Upper lobe of left lung (tissue), 6 donors: Measurements from ENCODE around the gene TMEM132D. TPM values are rescaled to one million over a fixed set of nuclear protein-coding genes. Genes with fewer than 3 reads are reported as not detected.
"Not testable (repeated sequence)": the region's sequence is repeated elsewhere in the genome, so short reads cannot be mapped to it uniquely, and the experiment has no call there.

ENCODE experiments used
- ATAC-seq, 2 donors: fragments of 200-7000 bp; cut with Tn5 transposase; one replicate each; pipeline ENCODE4 v1.9.1; 2022; ENCODE audit warnings: mild to moderate bottlenecking in 2 of 2, moderate library complexity in 2 of 2; ENCODE audit not compliant: low FRiP score in 2 of 2
- DNase-seq, 2 donors: peaks; one replicate each; pipeline ENCODE4 v3.0.0-alpha.2; 2019 to 2020
- H3K27ac ChIP-seq, 4 donors: fragments of 200-600 bp; sonication (generic); one replicate each; pipeline ENCODE4 v1.5.1; 2016 to 2019
- H3K27me3 ChIP-seq, 4 donors: fragments of 200-600 bp; sonication (generic); one replicate each; pipeline ENCODE4 v1.5.1; 2017 to 2019
- H3K36me3 ChIP-seq, 4 donors: fragments of 200-600 bp; sonication (generic); one replicate each; pipeline ENCODE4 v1.5.1; 2016 to 2019
- H3K4me1 ChIP-seq, 4 donors: fragments of 200-600 bp; sonication (generic); one replicate each; pipeline ENCODE4 v1.5.1; 2018 to 2019
- H3K4me3 ChIP-seq, 4 donors: fragments of 200-600 bp; sonication (generic); one replicate each; pipeline ENCODE4 v1.5.1; 2017 to 2019; ENCODE audit warnings: mild to moderate bottlenecking in 2 of 4, moderate library complexity in 1 of 4
- H3K9me3 ChIP-seq, 4 donors: fragments of 200-600 bp; sonication (generic); one replicate each; pipeline ENCODE4 v1.5.1; 2018 to 2019
- EP300 ChIP-seq, 4 donors: sonication (generic); formaldehyde crosslinking; IDR thresholded peaks; one replicate each; pipeline ENCODE4 v1.5.1; 2017; ENCODE audit warnings: antibody characterized with exemption in 4 of 4, control low read depth in 2 of 4
- POLR2A ChIP-seq, 4 donors: fragments of 450-650 bp; IDR thresholded peaks; one replicate each; pipeline ENCODE4 v1.5.1; 2016 to 2017; ENCODE audit warnings: antibody characterized with exemption in 4 of 4, mild to moderate bottlenecking in 2 of 4
- POLR2AphosphoS5 ChIP-seq, 2 donors: sonication (generic); formaldehyde crosslinking; IDR thresholded peaks; one replicate each; pipeline ENCODE4 v1.5.1; 2017; ENCODE audit warnings: antibody characterized with exemption in 2 of 2
- WGBS, 2 donors: methylation state at CpG; one replicate each; pipeline ENCODE4 v1.1.5; 2017 to 2018; 5-methylcytosine and 5-hydroxymethylcytosine counted together
- total RNA-seq, 6 donors: library from RNA; depleted of rRNA in 4 of 6; stranded (reverse); fragments of >200 nt in 4 of 6; gene quantifications; one replicate each; pipeline versions ENCODE4 v1.1.0 to v1.2.1, GENCODE V29; 2016 to 2021
- TF ChIP-seq, protein P1 (sequence below), 6 experiments: fragments of 450-650 bp in 4 of 6; fragments of 200-600 bp in 2 of 6; sonication (generic) in 2 of 6; IDR thresholded peaks; one replicate each; pipeline ENCODE4 v1.5.1; 2016 to 2019; ENCODE audit warnings: antibody characterized with exemption in 6 of 6
- donor health status: DM: no; HTN: no; CAD: no; lungs with moderate emphysema.
- donor health status: DM: no; HTN: yes; CAD: no; lungs with severe emphysema.

The TMEM132D gene
- total RNA-seq, 6 donors from 2014 or later = 0.30 to 1.0 (median 0.79) TPM; not detected in 1

DNA sequence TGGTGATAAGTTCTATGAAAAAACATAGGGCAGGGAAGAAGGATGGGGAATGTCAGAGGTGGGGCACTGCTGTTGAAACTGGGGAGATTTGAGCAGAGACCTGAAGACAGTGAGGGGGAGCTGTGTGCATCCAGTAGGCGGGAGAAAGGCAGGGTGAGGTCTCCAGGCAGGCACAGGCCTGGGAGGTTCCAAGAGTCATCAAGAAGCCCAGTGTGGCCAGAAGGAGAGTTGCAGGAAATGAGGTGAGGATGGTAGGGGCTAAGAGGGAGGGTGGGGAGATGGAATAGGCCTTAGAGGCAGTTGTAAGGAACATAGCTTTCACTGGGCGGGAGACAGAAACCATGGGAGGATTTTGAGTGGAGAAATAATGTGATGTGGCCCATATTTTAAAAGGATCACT is 708.7 kb downstream of the TMEM132D start:
- whole genome bisulfite sequencing, 2 donors = 84 to 88% methylated on average over 2 of the region's 2 CpGs
- no peaks in the 10 kb centered on the region for H3K36me3 ChIP-seq
- H3K27me3 ChIP-seq = no peaks in the 10 kb centered on the region
- H3K4me3 ChIP-seq = no peak overlapping the region
- no peak overlapping the region for H3K27ac ChIP-seq
- TF ChIP-seq, protein P1, sequence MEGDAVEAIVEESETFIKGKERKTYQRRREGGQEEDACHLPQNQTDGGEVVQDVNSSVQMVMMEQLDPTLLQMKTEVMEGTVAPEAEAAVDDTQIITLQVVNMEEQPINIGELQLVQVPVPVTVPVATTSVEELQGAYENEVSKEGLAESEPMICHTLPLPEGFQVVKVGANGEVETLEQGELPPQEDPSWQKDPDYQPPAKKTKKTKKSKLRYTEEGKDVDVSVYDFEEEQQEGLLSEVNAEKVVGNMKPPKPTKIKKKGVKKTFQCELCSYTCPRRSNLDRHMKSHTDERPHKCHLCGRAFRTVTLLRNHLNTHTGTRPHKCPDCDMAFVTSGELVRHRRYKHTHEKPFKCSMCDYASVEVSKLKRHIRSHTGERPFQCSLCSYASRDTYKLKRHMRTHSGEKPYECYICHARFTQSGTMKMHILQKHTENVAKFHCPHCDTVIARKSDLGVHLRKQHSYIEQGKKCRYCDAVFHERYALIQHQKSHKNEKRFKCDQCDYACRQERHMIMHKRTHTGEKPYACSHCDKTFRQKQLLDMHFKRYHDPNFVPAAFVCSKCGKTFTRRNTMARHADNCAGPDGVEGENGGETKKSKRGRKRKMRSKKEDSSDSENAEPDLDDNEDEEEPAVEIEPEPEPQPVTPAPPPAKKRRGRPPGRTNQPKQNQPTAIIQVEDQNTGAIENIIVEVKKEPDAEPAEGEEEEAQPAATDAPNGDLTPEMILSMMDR (IDR thresholded peaks at IDR 0.05) = no peak
- H3K4me1 ChIP-seq = no peaks in the 10 kb centered on the region
- peaks cover 0 to 10% (median 3%) of the 10 kb centered on the region in 4 donors for H3K9me3 ChIP-seq
- ATAC-seq = no peak
- no peak for DNase-seq

DNA sequence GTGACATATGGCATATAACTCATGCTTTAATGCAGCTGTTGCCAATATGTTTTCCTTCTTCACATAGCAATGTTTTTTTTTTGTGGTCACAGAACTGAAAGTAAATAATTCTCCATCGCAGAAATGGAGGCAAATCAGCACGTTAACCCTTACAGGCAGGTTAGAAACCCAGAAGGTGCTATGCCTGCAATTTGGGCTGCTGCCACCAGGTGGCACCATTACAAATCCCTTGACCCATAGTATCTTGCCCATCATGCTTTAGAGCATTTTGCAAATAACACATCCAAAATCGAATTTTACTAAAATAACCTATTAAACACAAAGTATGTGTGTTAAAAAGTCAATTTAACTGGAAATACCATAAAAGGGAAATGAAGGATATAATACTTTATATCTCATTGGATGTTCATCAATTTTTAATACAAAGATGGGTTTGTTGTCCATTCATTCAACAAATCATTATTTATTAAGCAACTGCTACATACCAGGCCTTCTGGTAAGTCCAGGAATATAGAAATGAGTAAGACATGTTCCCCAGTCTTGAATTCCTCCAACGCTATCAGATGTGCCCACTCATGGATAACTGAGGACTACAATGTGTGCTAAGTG is 710.5 kb downstream of the TMEM132D start:
- Histone ChIP-seq H3K4me1 (no peaks in the 10 kb centered on the region), H3K9me3 (peaks cover 0 to 10% (median 3%) of the 10 kb centered on the region in 4 donors), H3K36me3 (no peaks in the 10 kb centered on the region), H3K27me3 (no peaks in the 10 kb centered on the region), H3K4me3 (no peak overlapping the region), H3K27ac (no peak overlapping the region)
- ATAC-seq (no peak), DNase-seq (no peak)
- TF ChIP-seq POLR2AphosphoS5 (IDR thresholded peaks at IDR 0.05) = no peak
- TF ChIP-seq, protein P1 (IDR thresholded peaks at IDR 0.05) = peak in 3 of 6 experiments; percentile 11 to 45 (median 39)
- 58 to 69% methylated on average over 4 of the region's 4 CpGs for WGBS, 2 donors

GRCh38 chr12:129190827-129191226 is 713.0 kb downstream of the TMEM132D start:
- WGBS, 2 donors = 34 to 42% methylated on average over 4 to 7 of the region's 7 CpGs
- Histone ChIP-seq H3K9me3 (peaks cover 0 to 10% (median 3%) of the 10 kb centered on the region in 4 donors), H3K27me3 (no peaks in the 10 kb centered on the region), H3K4me1 (no peaks in the 10 kb centered on the region), H3K36me3 (no peaks in the 10 kb centered on the region), H3K4me3 (no peak overlapping the region), H3K27ac (no peak overlapping the region)
- TF ChIP-seq POLR2AphosphoS5 (IDR thresholded peaks at IDR 0.05) (no peak), POLR2A (IDR thresholded peaks at IDR 0.05) (no peak), EP300 (IDR thresholded peaks at IDR 0.05) (no peak)
- TF ChIP-seq, protein P1 (IDR thresholded peaks at IDR 0.05) = no peak
- DNase-seq (no peak), ATAC-seq (no peak)

DNA sequence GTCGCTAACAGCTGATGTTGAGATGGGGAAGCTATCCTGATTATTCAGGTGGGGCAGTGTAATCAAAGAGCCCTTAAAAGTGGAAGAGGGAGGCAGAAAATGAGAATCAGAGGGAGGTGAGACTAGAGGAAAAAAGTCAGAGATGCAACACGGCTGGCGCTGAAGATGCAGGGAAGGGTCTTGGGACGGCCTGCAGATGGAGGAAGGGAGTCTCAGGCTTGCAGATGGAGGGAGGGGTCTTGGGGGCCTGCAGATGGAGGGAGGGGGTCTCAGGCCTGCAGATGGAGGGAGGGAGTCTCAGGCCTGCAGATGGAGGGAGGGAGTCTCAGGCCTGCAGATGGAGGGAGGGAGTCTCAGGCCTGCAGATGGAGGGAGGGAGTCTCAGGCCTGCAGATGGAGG is 713.9 kb downstream of the TMEM132D start:
- peaks cover 0 to 10% (median 3%) of the 10 kb centered on the region in 4 donors for H3K9me3 ChIP-seq
- not testable (repeated sequence) for H3K4me3 ChIP-seq, ATAC-seq, H3K27me3 ChIP-seq, H3K27ac ChIP-seq, DNase-seq, H3K36me3 ChIP-seq, H3K4me1 ChIP-seq
- 63 to 69% methylated on average over 4 of the region's 4 CpGs for WGBS, 2 donors

- ATAC-seq (no peak), DNase-seq (no peak)
- Histone ChIP-seq H3K27me3 (no peaks in the 10 kb centered on the region), H3K36me3 (no peaks in the 10 kb centered on the region), H3K9me3 (no peaks in the 10 kb centered on the region), H3K4me3 (no peak overlapping the region), H3K4me1 (no peaks in the 10 kb centered on the region), H3K27ac (no peak overlapping the region)
- TF ChIP-seq, protein P1 (IDR thresholded peaks at IDR 0.05) = no peak
- TF ChIP-seq EP300 (IDR thresholded peaks at IDR 0.05) = no peak
- no peak for TF ChIP-seq POLR2A (IDR thresholded peaks at IDR 0.05)
- no peak for TF ChIP-seq POLR2AphosphoS5 (IDR thresholded peaks at IDR 0.05)
- 79 to 87% methylated on average over 1 of the region's 1 CpG for WGBS, 2 donors
Measured at GRCh38 chr12:129186952-129187351, 716.9 kb downstream of the TMEM132D start.
